NCI-H1417 treated with DMSO at 0.1 percent for 48 hours (cell line): ENCODE data around the gene ABHD5.
A peak's percentile ranks its signal among the peaks of the same experiment; 100 is the strongest.
"Not testable (repeated sequence)": the region's sequence is repeated elsewhere in the genome, so short reads cannot be mapped to it uniquely, and the experiment has no call there.

ENCODE experiments used
- DNase-seq: peaks from one replicate; lab custom pipeline; 2025; lab: John Stamatoyannopoulos, UW

The ABHD5 gene

GRCh38 chr3:43690400-43691119 is at the start of gene ABHD5:
Gene ABHD5, plus strand, starts transcription at chr3:43690938. Its CDS starts 55 bp downstream, at chr3:43690993.
- DNase-seq: peak; percentile 53

GRCh38 chr3:43641306-43642114 is 49.2 kb upstream of the ABHD5 start:
- DNase-seq: no peak

- DNase-seq: no peak
Measured at GRCh38 chr3:43644443-43644842, 46.3 kb upstream of the ABHD5 start.

- no peak for DNase-seq
Measured at GRCh38 chr3:43647331-43648166, 43.2 kb upstream of the ABHD5 start.

GRCh38 chr3:43648957-43649356 is 41.8 kb upstream of the ABHD5 start:
- DNase-seq: no peak

GRCh38 chr3:43649365-43649968 is 41.3 kb upstream of the ABHD5 start:
- no peak for DNase-seq

- no peak for DNase-seq
Measured at GRCh38 chr3:43650345-43650744, 40.4 kb upstream of the ABHD5 start.

- not testable (repeated sequence) for DNase-seq
Measured at GRCh38 chr3:43656390-43656789, 34.3 kb upstream of the ABHD5 start.

- DNase-seq: no peak
Measured at GRCh38 chr3:43659250-43659880, 31.4 kb upstream of the ABHD5 start.

GRCh38 chr3:43661376-43661775 is 29.4 kb upstream of the ABHD5 start:
- not testable (repeated sequence) for DNase-seq

GRCh38 chr3:43665011-43665410 is 25.7 kb upstream of the ABHD5 start:
- DNase-seq: not testable (repeated sequence)

GRCh38 chr3:43670635-43671522 is 19.9 kb upstream of the ABHD5 start:
- DNase-seq: no peak

GRCh38 chr3:43674345-43675085 is 16.2 kb upstream of the ABHD5 start:
- DNase-seq: no peak

GRCh38 chr3:43675593-43675992 is 15.1 kb upstream of the ABHD5 start:
- no peak for DNase-seq

- DNase-seq: no peak
Measured at GRCh38 chr3:43676441-43676840, 14.3 kb upstream of the ABHD5 start.

- DNase-seq: not testable (repeated sequence)
Measured at GRCh38 chr3:43678375-43678774, 12.4 kb upstream of the ABHD5 start.

GRCh38 chr3:43678887-43679449 is 11.8 kb upstream of the ABHD5 start:
- not testable (repeated sequence) for DNase-seq

- DNase-seq: not testable (repeated sequence)
Measured at GRCh38 chr3:43680857-43681256, 9.9 kb upstream of the ABHD5 start.

- no peak for DNase-seq
Measured at GRCh38 chr3:43684944-43685343, 5.8 kb upstream of the ABHD5 start.
